ENCODE results near the gene KNOP1. TPM values are rescaled to one million over a fixed set of nuclear protein-coding genes. Genes with fewer than 3 reads are reported as not detected.

Gene KNOP1
- total and polyA plus RNA-seq, 12 donors, result 8.1 to 30.6 (median 13.7) TPM

DNA sequence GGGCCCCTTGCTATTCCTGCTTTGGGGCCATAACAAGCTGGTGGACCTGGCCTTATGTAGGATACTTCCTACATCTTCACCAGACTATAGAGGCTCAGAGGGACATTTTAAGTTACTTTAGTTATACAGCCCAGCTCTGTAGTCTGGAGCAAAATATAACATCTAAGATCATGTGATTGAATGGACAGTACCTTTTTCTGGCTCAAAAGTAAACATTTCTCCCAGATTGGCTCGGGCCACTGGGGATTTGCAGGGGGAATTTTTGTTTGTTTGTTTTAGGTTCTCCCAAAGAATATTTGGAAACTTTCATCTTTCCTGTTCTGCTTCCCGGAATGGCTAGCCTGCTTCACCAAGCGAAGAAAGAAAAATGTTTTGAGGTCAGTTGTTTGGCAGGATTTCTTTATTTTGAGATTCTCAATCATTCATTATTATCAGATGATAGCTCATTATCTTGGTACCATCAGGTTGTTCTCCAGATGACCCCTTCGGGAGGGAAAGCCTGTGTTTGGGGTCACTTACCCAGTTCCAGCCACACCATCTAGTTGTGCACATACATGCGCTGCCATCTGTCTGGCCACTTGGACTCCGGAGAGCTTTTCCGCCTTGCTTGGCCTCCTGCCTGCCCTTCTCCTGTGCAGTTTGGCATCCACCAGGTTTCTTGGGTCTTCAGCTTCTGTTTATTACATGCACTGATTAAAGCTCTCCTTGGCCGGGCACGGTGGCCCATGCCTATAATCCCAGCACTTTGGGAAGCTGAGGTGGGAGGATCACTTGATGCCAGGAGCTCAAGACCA is 17.2 kb upstream of the KNOP1 start:
- TF ChIP-seq, protein P1, sequence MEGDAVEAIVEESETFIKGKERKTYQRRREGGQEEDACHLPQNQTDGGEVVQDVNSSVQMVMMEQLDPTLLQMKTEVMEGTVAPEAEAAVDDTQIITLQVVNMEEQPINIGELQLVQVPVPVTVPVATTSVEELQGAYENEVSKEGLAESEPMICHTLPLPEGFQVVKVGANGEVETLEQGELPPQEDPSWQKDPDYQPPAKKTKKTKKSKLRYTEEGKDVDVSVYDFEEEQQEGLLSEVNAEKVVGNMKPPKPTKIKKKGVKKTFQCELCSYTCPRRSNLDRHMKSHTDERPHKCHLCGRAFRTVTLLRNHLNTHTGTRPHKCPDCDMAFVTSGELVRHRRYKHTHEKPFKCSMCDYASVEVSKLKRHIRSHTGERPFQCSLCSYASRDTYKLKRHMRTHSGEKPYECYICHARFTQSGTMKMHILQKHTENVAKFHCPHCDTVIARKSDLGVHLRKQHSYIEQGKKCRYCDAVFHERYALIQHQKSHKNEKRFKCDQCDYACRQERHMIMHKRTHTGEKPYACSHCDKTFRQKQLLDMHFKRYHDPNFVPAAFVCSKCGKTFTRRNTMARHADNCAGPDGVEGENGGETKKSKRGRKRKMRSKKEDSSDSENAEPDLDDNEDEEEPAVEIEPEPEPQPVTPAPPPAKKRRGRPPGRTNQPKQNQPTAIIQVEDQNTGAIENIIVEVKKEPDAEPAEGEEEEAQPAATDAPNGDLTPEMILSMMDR (IDR thresholded peaks at IDR 0.05), result no peak
- TF ChIP-seq POLR2A (IDR thresholded peaks at IDR 0.05), result no peak
- 67 to 73% (median 71%) methylated on average over 9 of the region's 9 CpGs for WGBS, 4 donors
- H3K4me3 ChIP-seq, result no peak overlapping the region
- DNase-seq, result peak in 4 of 7 donors; percentile 18 to 35 (median 26)
- H3K27me3 ChIP-seq, result no peaks in the 10 kb centered on the region
- intact Hi-C loops (cut with DNase I), result no loop called here
- peak overlapping the region in 1 of 5 donors; percentile 31 for H3K27ac ChIP-seq
- no peaks in the 10 kb centered on the region for H3K4me1 ChIP-seq (replicated peaks in 1 of 2)
- no peaks in the 10 kb centered on the region for H3K9me3 ChIP-seq (replicated peaks in 1 of 3)
- H3K36me3 ChIP-seq (replicated peaks in 1 of 2), result no peaks in the 10 kb centered on the region

DNA sequence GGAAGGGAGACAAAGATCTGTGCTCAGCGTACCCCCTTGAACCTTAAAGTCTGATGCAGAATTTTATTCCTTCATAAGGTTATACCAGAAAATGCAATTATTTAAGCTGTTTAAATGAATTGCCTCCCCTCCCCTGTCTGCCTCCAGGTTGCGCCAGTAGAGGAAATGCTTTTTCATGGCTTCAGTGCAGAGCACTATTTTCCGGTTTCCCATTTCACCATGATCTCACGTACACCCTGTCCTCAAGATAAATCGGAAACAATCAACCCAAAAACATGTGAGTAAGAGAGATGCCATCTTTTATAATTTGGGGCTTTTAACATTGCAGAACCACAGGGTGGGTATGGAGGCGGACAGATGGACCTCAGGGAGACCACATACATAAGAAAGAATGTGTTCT is 15.5 kb upstream of the KNOP1 start:
- no peak for TF ChIP-seq POLR2A (IDR thresholded peaks at IDR 0.05)
- H3K4me3 ChIP-seq, result no peak overlapping the region
- no peaks in the 10 kb centered on the region for H3K4me1 ChIP-seq (replicated peaks in 1 of 2)
- no peaks in the 10 kb centered on the region for H3K9me3 ChIP-seq (replicated peaks in 1 of 3)
- DNase-seq, result no peak
- no peaks in the 10 kb centered on the region for H3K27me3 ChIP-seq
- no peak overlapping the region for H3K27ac ChIP-seq
- no peaks in the 10 kb centered on the region for H3K36me3 ChIP-seq (replicated peaks in 1 of 2)
- intact Hi-C loops (cut with DNase I), result no loop called here
- 87 to 92% (median 91%) methylated on average over 6 of the region's 6 CpGs for WGBS, 4 donors

DNA sequence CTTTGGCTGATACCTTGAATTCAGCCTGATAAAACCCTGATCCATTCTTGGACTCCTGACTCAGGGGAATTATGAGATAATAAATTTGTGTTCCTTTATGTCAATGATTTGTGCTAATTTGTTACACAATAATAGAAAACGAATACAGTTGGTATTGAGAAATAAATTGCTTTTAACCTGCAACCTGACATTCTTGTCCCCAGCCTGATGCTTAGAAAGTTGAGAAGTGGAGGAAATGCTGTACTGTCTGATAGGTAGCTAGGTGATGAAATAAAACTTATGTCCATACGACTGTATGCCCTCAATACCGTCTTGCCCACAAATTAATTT is 10.6 kb upstream of the KNOP1 start:
- 75 to 82% (median 79%) methylated on average over 3 of the region's 3 CpGs for WGBS, 4 donors
- no peak overlapping the region for H3K27ac ChIP-seq
- H3K4me1 ChIP-seq (replicated peaks in 1 of 2), result no peaks in the 10 kb centered on the region
- no peaks in the 10 kb centered on the region for H3K9me3 ChIP-seq (replicated peaks in 1 of 3)
- no peak for TF ChIP-seq POLR2A (IDR thresholded peaks at IDR 0.05)
- TF ChIP-seq, protein P1 (IDR thresholded peaks at IDR 0.05), result no peak
- DNase-seq, result no peak
- H3K4me3 ChIP-seq, result no peak overlapping the region
- intact Hi-C loops (cut with DNase I), result no loop called here
- H3K27me3 ChIP-seq, result no peaks in the 10 kb centered on the region
- no peaks in the 10 kb centered on the region for H3K36me3 ChIP-seq (replicated peaks in 1 of 2)

GRCh38 chr16:19722981-19723380 is 5.0 kb upstream of the KNOP1 start:
- DNase-seq, result no peak
- intact Hi-C loops (cut with DNase I), result loop anchor here in 1 of 2 donors (5.0 kb wide), 1 partner anchor 149 kb away; no protein-coding TSS in a partner anchor
- no peak overlapping the region for H3K27ac ChIP-seq
- H3K4me1 ChIP-seq (replicated peaks in 1 of 2), result peaks cover 0 to 6% of the 10 kb centered on the region in 2 donors
- H3K36me3 ChIP-seq (replicated peaks in 1 of 2), result no peaks in the 10 kb centered on the region
- H3K9me3 ChIP-seq (replicated peaks in 1 of 3), result no peaks in the 10 kb centered on the region
- H3K4me3 ChIP-seq, result no peak overlapping the region
- H3K27me3 ChIP-seq, result no peaks in the 10 kb centered on the region
- TF ChIP-seq, protein P1 (IDR thresholded peaks at IDR 0.05), result no peak
- no peak for TF ChIP-seq POLR2A (IDR thresholded peaks at IDR 0.05)
- WGBS, 4 donors, result 86 to 90% (median 86%) methylated on average over 7 of the region's 7 CpGs
